Activated CD8-positive, alpha-beta memory T cell treated with anti-CD3 and anti-CD28 coated beads, Interleukin-2, amount 50 U/mL, for 24 hours (primary cell): Measurements from ENCODE around the gene CROCC2.

Experiments used
- DNase-seq: peaks from one replicate; pipeline ENCODE4 v3.0.0-alpha.2; 2020; ENCODE audit errors: extremely low read depth

Gene CROCC2

GRCh38 chr2:240933966-240934700, 28.0 kb downstream of the CROCC2 start:
- DNase-seq = no peak

GRCh38 chr2:240934701-240935102, 28.6 kb downstream of the CROCC2 start:
- no peak for DNase-seq

DNA sequence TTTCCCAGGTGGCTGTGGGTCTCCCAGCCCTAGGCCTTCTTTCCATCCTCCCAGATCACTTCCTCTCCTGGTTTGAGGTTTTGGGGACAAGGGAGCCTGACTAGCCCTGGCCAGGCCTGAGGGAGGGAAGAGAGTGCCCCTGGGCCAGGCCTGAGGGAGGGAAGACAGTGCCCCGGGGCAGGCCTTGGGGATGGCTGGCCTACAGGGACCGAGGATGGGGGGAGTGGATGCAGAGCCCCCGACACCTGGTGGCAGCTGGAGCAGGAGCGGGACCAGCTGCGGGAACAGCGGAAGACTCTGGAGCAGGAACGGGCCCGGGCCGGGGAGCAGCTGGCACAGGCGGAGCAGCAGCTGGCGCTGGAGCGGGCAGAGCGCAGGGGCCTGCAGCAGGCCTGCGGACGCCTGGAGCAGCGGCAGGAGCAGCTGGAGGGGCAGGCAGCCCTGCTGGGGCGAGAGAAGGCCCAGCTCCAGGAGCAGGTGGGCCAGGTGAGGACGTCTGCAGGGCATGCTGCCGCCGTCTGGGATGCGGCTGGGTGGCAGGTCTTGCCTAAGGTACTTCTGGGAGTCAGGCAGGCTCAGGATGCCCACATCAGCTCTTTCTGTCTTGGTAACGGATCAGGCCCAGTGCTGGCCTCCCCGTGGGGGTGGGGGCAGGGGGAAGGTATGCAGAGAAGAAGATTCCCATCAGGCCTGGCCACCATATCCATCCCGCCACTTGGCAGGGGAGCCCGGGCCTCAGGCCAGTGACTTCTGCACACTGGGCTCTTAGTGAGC, 29.2 kb downstream of the CROCC2 start:
- DNase-seq = no peak

DNA sequence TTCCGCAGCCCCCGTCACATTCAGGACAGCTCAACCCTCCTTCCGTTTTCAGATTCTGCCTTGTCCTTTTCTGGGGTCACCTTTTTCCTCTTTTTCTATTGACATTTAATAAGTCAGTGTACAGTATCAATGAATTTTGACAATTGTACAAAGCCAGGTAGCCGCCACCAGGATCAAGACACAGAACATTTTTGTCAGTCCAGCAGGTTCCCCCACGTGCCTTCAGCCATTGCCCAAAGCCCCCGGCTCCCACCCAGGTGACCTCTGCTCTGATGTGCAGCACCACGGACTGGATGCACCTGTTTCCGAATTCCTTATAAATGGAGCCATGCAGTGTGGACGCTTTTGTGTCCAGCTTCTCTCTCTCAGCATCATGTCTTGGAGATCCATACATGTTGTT, 30.0 kb downstream of the CROCC2 start:
- DNase-seq = no peak

GRCh38 chr2:240946046-240946445, 39.9 kb downstream of the CROCC2 start:
- DNase-seq = no peak

DNA sequence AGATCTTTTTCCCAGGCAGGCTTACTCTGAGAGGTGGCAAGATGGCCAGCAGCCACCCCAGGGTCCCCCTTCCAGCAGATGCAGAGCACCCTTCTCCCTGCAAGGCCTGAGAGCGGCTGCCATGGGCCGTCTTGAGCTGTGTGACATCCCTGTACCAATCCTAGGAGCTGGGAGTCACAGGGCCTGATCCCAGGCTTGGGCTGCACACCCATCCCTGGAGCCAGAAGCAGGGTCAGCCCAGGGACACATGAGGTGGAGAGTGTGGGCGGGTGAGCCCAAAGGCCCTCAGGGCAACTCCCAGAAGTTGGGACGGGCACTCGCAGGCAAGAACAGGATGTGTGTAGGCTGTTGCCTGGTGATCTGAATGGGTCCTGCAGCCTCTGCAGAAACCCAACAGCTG, 40.5 kb downstream of the CROCC2 start:
- DNase-seq = no peak

- DNase-seq = no peak
These were observed 41.0 kb downstream of the CROCC2 start for GRCh38 chr2:240947176-240947575.

- no peak for DNase-seq
These were observed 41.5 kb downstream of the CROCC2 start for GRCh38 chr2:240947607-240948006.

DNA sequence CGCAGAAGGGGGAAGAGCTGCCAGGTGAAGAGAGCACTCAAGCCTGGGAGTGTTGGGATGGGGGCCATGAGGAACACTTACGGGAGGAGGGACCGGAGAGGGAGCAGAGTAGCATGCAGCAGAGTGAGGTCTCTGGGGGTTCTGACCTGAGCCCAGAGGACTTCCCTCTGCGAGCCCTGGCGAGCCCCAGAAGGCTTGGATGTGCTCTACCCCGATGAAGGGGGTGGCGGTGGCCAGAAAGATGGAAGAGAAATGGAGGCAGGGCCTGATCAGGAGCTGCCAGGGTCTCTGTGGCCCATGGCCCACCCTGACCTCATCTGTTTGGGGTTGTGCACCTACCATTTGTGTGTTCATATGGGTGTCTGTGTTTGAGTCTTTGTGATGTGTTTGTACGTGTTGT, 42.0 kb downstream of the CROCC2 start:
- no peak for DNase-seq

DNA sequence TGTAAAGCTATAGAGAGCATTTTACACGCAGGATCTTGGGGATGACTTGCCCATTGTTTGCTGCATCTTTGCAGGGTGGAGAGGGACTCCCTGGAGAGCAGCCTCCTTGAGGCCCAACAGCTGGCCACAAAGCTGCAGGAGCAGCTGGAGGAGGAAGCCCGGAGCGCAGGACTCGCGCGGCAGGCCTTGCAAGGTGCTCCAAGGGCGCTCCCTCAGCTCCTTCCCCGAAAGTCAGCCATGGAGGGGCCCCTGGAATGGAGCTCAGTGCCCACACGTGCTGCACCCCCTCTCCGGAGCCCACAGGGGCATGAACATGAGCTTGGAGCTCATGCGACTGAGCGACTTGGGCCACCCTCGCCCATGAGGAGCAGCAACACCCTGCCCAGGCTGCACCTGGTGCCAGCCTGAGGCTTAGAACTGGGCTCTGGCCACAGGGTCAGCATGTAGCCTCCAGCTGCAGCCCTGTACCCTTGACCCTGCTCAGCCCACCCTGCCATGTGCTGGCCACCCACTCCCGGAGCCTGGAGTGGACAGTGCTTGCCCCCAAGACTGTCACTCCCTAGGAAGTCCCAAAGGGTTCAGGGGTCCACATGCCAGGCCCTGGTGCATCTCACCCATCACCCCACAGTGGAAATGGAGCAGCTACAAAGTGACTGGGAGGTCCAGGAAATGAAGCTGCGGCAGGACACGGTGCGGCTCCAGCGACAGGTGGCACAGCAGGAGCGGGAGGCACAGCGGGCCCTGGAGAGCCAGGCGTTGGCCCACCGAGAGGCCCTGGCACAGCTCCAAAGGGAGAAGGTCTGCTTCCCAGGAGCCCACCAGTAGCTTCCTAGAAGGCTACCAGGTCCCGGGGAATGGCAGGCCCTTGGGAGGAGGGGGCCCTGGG, 43.0 kb downstream of the CROCC2 start:
- DNase-seq = no peak

- DNase-seq = no peak
These were observed 43.9 kb downstream of the CROCC2 start for GRCh38 chr2:240949791-240950705.

GRCh38 chr2:240951045-240951594, 45.0 kb downstream of the CROCC2 start:
- no peak for DNase-seq

DNA sequence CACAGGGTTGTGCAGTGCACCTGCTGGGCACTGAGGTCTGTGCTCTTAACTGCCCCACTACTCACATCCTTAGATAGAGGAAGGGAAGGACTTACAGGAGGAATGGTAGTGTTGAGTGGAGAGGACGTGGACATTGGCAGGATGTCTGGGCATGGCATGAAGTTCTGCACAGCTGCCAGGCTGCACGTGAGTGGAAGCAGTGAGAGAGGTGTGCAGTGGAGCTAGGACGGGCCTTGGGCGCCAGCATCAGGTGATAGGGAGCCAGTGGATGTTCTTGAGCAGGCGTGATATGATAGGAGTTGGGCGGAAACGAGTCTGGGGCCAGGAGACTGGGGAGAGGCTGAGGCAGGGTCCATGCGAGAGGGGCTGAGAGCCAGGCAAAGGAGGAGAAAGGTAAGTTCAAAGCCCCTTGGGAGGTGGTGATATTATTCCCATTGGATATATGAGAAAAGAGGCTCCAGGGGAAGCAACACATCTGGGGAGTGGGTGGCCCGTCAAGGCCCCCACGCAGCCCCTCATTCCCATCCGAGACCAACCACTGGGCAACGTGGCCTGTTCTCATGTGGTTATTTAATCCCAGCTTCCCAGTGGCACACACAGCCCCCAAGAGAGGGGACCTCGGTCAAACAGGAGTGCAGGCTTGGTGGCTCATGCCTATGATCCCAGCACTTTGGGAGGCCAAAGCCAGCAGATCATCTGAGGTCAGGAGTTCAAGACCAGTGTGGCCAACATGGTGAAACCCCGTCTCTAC, 46.5 kb downstream of the CROCC2 start:
- no peak for DNase-seq

- no peak for DNase-seq
These were observed 47.6 kb downstream of the CROCC2 start for GRCh38 chr2:240953426-240954410.

DNA sequence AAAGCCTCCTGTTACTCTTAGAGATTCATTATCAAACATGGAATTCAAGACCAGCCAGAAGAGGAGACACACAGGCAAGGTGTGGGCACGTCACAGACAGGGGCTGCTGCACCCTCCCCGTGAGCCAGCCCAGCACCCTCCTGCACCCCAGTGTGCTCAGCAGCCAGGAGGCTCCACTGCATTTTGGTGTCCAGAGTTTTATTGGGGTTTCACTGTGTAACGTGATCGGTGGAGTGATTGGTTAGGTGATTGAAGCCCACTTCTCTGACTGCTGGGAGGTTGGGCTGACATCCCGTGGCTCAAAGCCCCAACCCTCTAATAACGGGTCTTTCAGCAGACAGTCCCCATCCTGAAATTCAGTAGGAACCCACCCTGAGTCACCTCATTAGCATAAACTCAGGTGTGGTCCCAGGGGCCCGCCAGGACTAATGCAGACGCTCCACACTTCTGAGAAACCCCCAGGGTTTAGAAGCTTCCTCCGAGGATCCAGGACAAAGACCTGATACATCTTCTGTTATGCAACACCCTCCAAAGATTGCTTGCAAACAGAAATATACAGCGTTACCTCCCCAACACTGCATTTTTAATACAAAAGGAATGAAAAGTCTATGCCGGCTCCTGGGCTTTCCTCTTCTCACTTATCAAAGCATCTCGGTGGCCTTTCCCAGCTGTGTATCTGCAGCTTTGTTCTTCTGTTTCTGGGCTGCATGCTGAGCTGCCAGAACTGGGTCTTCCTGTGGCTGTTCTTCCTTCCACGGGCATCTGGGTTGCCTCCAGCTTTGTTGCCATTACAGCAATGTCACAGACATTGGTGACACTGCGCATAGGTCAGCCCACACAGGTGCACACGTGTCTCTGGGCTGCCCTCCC, 48.5 kb downstream of the CROCC2 start:
- DNase-seq = no peak

GRCh38 chr2:240955306-240956170, 49.4 kb downstream of the CROCC2 start:
- DNase-seq = no peak
